Panc1 (cell line): ENCODE measurements around the gene GRM7.

ENCODE experiments used
- POLR2AphosphoS5 ChIP-seq: IDR thresholded peaks from 2 replicates; pipeline ENCODE4 v1.6.1; 2012; ENCODE audit warnings: mild to moderate bottlenecking, low read depth, low read length, moderate library complexity
- REST ChIP-seq, 2 experiments: IDR thresholded peaks; 2 replicates each; pipeline ENCODE4 v1.6.1; 2011 to 2012; ENCODE audit warnings: low read depth in 2 of 2, control low read depth in 1 of 2, low read length in 1 of 2, mild to moderate bottlenecking in 1 of 2, moderate library complexity in 1 of 2; ENCODE audit not compliant: insufficient read depth in 1 of 2
- SIN3A ChIP-seq: IDR thresholded peaks from 2 replicates; pipeline ENCODE4 v1.6.1; 2012; ENCODE audit warnings: low read depth, mild to moderate bottlenecking, low read length, moderate library complexity, borderline replicate concordance; ENCODE audit not compliant: insufficient read depth
- TCF7L2 ChIP-seq: IDR thresholded peaks from 2 replicates; pipeline ENCODE4 v1.6.1; 2011; ENCODE audit warnings: mild to moderate bottlenecking, low read depth, low read length, inconsistent platforms
- TF ChIP-seq, protein P1 (sequence below): fragments of 450-650 bp; IDR thresholded peaks from 2 replicates; pipeline ENCODE4 v1.5.1; 2017; ENCODE audit warnings: mild to moderate bottlenecking

DNA sequence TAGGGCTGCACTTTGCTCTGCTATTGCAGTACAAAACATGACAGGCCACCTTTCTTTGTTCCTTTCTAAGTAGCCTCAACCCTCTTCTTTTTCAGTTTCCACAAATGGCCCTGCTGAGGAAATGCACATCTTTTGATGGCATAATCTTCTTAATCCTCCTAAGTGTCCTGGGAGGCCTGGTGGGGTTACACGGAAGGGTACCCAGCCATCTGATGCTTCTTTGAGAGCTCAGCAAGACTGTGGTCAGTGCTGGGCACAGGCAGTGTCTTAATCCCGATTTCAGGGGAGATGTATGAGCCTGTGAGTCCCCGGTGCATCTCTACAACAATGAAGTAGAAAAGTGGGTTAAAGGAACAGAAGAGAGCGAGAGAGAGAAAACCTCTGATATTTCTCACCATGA is 404.8 kb downstream of the GRM7 start:
- TF ChIP-seq, protein P1, sequence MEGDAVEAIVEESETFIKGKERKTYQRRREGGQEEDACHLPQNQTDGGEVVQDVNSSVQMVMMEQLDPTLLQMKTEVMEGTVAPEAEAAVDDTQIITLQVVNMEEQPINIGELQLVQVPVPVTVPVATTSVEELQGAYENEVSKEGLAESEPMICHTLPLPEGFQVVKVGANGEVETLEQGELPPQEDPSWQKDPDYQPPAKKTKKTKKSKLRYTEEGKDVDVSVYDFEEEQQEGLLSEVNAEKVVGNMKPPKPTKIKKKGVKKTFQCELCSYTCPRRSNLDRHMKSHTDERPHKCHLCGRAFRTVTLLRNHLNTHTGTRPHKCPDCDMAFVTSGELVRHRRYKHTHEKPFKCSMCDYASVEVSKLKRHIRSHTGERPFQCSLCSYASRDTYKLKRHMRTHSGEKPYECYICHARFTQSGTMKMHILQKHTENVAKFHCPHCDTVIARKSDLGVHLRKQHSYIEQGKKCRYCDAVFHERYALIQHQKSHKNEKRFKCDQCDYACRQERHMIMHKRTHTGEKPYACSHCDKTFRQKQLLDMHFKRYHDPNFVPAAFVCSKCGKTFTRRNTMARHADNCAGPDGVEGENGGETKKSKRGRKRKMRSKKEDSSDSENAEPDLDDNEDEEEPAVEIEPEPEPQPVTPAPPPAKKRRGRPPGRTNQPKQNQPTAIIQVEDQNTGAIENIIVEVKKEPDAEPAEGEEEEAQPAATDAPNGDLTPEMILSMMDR, result no peak
- TF ChIP-seq SIN3A (no peak), TCF7L2 (no peak), POLR2AphosphoS5 (no peak), REST (IDR thresholded peaks at IDR 0.05; ENCODE audit: insufficient read depth in 1 of 2, low read depth in 2 of 2, low read length in 1 of 2) (no peak)
